Measurements from ENCODE around the gene ZWILCH.
"Not testable (repeated sequence)": the region's sequence is repeated elsewhere in the genome, so short reads cannot be mapped to it uniquely, and the experiment has no call there.

The ZWILCH gene

DNA sequence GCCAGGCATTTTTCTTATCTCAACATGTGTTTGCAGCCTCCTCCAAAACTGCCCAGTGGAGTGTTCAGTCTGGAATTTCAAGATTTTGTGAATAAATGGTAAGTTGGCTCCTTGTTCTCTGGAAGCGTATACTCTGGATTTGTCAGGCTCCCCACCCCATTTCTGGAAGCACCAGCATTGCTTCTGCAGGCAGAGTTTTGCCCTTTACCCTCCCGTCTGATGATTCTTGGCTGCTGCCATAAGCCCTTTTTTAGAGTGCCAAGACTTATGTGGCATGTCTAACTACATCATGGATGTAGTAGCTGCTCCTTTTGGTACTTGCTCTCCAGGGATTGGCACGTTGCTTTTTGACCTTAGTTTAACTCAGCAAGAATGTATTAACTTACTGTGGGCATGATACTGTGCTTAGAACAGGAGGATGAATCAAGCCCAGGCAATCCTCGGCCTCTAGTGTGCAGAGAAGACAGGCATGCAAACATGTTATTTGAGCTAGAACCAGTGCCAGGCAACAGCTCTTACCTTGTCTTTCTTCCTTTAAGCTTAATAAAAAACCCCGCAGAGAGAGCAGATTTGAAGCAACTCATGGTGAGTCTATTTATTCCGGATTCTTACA, 15.8 kb upstream of the ZWILCH start:
- DNase-seq, result no peak

DNA sequence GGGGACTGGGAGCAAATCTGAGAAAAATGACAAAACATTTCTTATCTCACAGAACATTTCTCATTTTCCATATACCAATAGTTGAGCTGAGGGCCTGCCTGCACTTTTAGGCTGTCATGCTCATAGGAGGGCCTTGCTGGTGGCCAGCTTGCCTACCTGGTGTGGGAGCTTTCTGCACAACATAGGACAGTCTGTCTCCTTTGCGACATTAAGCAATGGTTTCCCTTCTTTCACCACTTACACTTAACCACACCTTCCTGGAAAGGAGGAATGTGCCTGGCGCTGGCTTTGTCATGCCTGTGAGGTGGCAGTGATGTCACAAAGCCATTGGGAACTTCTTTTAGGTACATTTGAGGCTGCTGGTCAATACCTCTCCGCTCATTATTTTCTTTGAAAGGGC, 13.3 kb upstream of the ZWILCH start:
- DNase-seq, result no peak

DNA sequence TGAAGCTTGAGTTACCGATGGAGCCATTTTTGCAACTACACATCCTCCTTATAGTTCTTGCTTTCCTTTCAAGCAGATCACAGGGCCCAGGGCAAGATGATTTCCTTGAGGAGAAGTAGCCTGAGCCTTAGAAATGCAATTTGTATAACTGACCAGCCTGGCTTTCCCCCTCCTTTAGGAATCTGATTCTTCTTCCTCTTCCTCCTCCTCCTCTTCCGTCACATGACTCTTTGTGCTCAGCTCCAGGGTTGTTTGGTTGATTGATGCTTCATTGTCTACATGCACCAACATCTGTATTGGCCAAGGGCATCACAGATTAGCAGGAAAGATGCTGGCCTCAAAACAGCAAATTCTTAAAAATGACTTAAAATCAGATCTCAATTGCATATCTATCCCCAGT, 10.9 kb upstream of the ZWILCH start:
- no peak for DNase-seq

DNA sequence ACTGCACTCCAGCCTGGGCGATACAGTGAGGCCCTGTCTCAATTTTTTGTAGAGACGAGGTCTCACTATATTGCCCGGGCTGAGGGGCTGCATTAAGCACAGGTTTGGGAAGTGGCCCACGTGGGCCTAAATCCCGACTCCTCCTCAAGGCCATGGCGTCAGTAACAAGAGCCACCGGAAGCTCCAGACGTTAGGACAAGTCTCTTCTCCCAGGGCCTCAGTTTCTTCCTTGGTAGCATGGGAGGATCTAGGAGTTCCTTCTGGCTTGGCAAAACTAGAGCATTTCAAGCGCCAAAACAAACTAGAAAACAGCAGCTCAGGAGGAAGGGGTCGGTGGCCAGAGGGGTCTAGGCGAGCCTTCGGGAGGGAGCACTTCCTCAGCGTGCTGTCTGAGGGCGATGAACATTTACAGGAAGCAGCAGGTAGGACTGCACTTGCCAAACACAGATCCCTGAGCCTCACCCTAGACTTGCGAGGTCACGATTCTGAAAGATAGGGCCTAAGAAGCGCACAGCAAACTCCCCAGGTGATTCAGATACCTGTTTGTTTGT, 8.1 kb upstream of the ZWILCH start:
- no peak for DNase-seq

DNA sequence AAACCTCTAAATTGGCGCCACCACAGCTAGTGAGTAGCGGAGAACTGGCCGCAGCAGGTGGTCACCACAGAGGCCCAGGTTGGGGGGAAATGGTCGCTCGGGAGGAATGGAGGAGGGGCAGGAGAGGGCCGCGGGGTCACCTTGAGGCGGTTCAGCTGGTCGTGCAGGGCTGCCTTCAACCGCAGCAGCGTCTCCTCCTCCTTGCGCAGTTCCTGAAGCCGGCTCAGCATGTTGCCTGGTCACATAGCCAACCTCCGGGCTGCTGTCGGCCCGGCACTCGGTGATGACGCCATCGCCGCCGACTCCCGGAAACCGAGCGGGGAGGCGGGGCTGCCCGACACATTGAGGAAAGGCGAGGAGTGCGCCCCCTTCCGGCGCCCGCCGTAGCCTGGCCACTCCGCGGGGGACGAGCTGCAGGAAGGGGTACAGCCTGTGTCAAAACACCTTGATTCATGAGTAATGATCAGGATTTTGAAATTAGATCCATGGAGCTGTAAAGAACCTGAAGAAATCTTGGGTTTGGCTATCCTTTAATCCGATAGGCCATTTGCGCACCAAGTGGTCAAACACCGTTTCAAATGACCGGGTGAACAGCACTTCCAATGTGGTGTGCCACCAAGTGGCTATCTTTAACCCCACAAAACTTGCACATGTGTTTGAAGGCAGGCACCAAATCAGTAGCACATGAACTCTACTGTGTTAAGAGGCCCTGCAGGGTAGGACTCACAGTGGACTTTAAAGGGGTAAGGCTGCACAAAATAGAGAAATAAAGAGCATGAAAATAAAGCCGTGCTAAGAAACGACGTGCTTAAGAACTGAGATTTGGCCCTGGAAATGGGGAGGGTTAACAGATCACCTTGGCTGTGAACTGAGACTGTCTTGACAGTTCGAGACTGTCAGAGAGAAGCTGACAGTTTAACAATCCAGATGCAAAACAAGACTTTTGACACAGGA, 7.3 kb upstream of the ZWILCH start, which contains the start of gene SNAPC5:
Gene SNAPC5, minus strand, starts transcription at position 261 of the 954 bp plus-strand sequence. Its CDS starts 31 bp downstream, at position 230.
- DNase-seq, result peak; percentile 95

DNA sequence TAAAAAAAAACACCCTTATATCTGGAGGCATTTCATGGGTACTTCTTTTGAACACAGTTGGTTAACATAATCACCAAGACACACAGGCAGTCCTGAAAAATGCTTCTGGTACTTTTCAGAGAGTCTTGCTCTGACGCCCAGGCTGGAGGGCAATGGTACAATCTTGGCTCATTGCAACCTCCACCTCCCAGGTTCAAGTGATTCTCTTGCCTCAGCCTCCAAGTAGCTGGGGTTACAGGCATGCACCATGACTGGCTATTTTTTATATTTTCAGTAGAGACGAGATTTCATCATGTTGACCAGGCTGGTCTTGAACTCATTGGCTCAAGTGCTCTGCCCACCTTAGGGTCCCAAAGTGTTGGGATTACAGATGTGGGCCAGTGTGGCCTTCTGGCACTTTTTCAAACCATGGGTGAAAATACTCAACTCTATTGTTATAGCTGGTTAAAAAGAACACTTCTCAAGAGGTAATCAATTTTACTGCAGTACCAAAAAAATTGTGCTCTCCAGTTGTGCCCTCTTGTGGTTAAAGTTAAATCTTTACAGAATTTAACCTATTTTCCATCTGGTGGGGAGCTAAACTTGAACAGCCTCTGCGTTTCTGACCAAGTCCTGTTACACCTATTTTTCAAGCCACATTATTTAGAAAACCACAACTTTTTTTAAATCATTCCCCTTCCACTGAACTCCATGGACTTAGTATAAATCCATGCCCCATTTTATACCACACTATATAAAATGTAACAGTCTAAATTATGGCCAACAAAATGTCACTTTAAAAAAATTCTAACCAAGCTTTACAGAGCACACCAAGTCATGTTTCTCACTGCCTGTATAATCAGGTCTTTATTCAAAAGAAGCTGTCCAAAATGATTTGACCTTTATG, 6.4 kb upstream of the ZWILCH start:
- DNase-seq, result no peak

DNA sequence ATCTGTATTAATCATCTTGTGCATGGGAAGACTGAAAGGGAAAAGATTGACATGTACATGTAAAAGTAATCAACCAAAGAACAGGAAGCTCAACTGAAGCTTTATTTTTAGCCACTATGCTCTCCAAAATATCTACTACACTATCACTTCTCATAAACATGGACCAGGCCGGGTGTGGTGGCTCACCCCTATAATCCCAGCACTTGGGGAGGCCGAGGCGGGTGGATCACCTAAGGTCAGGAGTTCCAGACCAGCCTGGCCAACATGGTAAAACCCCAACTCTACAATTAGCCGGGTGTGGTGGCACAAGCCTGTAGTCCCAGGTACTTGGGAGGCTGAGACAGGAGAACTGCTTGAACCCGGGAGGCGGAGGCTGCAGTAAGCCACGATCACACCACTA, 4.8 kb upstream of the ZWILCH start:
- not testable (repeated sequence) for DNase-seq

DNA sequence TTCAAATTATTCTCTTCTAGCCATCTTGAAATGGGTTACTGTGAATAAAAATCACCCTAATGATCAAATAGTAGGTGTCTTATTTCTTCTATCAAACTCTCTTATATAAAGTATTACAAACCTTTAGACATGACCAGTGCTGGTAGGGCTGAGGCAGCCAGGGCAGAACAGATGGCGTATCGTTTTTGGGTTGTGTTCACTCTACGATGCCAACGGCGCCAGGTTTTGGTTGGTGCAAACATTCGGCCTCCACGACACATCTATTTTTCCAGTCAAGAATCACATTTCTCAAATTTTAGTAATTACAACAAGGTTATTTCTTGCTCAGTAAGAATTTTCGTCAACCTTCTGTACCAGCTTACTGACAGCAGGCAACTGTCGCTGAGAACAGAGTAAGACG, 2.6 kb upstream of the ZWILCH start:
- DNase-seq, result no peak

DNA sequence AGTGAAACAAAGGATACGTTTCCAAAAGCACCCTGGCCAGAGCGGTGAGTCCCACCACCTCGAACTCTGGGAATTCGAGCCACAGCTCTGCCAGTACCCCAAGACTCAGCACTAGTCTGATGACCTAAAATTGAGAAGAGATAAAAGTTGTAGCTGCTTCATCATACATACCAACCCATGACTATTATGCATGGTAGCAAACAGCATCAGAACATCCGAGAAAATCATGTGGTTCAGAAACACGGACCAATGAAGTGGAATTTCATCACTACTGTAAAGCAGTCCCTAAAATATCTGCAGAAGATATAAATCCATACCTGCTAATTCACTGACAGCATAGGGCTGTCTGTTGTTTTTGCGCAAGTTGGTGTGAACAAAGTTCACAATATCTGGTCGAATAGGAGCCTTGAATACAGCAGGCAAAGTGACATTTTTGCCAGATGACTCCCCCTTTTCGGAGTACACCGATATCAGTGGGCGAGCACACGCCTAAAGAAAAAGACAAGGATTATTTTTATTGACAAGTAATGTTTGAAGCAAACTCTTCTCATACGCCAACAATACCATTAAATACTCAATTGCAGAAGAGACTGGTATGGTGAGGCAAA, 2.0 kb upstream of the ZWILCH start:
- not testable (repeated sequence) for DNase-seq

DNA sequence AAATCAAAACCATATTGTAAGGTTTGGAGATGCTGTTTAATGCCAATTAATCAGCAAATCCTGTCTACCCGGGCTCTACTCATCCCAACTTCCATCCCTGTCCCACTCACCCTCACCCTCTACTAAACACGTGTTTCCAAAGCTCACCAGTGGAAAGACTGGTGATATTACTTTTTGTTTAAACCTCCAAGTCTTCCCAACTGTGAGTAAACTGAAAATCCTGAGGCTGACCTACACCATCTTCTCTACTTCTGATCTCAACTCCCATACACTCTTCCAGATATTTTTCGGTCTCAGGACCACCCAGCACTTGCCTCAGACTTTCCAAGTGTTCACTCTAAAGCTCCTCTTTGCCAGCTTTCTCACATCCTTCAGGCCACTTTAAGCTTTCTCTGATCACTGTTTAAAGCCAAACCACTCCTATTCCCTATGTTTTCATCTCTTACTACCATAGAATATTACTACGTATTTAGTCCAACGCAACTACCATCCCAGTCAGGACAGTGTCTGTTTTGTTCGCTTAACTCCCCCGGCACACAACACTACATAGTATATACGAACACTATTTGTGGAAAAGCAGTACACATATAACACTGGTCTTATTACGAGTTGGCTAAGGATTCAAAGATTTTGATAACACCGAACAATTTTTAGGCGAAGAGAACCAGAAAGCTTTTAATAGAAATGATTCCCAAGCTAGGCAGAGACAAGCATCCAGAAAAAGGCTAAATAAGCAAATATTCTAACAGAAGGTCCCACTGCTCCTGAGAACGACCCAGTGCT, 1.2 kb upstream of the ZWILCH start:
- DNase-seq, result no peak

DNA sequence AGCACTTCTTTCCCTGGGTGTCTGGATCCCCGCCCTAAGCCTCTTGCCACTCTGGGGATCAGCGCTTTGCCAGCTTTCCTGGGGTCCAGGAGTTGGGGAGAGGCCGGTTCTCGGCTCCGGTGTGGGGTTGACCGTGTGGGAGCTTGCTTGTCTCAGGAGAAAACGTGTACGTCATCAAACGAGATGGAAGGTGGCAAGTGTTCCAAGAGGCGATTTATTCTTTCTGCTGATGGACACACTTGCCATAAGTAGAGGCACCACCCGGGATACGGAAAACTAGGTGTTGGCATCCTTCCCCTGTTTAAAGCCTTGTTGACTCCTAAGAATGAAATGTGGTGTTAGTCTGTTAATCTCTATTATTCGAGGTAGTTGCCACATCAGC, 295 bp downstream of the ZWILCH start:
- no peak for DNase-seq

DNA sequence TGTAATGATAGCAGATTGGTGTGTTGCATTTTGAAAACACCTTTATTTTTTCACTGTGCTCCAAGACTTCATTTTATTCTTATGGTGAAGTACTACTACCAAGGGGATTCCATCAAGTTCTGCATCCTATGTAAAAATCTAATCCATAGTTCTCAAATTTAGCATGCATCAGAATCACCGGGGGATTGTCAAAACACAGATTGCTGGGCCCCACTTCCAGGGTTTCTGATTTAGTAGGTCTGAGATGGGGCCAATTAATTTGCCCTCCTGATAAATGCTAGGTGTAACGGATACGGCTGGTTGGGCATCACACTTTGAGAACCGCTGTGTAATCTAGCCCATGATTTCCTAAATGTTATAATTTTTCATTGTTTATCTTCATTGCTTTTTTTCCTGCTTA, 692 bp downstream of the ZWILCH start:
- no peak for DNase-seq

DNA sequence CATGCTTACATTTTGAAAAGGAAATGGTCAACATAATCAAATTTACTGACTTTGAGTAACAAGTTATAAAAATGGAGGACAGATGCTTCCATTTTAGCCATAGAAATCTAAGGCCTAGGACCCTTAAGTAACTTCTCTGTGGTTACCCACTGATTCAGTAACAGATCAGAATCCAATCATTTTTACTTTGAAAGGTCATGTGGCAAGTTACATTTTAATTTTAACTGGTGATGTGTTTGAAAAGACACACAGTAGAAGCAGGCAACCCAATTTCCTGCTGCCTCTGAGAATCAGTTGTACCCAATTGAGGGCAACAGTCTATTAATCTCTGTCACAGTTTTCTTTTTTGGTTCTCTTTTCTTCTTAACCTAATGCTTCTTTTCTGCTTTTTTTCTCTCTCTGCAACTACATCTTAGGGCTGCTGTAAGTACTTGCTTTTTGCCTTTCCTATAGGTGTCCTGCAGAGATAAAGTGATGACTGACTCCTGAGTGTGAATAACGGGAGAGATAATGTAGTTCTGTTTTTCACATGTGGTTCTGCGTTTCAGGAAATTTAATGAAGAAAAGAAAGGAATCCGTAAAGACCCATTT, 3.3 kb downstream of the ZWILCH start:
- no peak for DNase-seq

DNA sequence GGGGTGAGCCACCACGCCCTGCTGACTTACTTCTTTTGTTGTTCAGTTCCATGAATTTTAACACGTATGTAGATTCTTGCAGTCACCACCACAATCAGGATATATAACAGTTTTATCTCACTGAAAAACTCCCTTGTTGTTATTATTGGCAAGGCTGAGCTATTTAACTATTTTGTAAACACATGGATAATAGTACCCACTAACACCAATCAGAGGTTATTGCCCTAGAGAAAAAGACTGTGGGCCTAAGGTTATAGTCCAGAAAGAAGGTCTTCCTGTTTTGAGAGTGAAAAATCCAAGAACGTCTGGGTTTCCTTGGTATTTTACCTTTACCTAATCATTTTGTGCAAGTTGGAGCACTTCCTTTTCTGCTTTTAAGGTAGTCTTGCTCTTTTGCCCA, 9.5 kb downstream of the ZWILCH start:
- DNase-seq, result no peak

DNA sequence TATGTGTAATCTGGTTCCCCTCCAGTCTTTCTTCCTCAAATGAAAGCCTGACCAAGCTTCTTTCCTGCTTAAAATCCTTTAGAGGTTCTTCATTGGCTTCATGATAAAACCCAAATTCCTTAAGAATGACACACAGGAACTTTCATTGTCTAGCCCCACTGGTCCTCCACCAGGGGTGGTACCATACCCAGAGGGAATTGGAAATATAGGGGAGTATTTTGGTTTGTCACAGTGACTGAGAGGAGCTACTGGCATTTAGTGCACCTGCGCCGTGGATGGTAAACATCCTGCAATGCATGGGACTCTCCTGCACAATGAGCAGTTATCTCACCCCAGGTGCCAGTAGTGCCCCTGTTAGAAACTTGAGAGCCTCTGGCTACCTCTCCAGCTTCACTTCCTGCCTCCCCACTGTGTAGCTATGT, 10.8 kb downstream of the ZWILCH start:
- DNase-seq, result no peak

DNA sequence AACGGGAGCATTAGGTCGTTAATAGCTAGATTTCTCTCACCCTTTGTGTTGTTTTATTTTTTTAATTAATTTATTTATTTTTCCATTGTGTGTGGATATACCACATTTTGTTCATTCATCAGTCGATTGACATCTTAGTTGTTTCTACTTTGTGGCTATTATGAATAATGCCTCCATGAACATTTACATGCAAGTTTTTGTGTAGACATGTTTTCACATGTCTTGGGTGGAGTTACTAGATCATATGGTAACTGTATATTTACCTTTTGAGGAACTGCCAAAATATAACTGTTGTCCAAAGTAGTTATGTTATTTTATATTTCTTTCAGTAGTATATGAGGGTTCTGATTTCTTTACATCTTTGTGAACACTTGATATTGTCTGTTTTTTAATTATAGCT, 18.8 kb downstream of the ZWILCH start:
- no peak for DNase-seq

DNA sequence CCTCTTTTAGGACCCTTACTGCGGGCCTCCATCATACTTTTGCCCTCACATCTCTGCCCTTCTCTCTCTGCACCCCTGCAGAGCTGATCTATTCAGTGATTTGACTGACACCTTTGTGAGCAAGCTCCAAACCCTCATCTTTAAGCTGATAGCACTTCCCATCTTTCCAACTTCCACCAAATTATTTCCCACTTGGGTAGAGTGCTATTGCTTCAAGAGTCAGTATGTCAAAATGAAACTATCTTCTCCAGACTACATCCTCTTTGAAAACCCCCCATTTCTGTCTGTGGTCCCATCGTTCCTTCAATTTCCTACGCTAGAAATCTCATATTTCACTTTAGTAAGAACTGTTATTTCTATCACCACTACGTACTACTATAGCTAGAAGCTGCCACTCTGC, 19.7 kb downstream of the ZWILCH start:
- DNase-seq, result no peak

DNA sequence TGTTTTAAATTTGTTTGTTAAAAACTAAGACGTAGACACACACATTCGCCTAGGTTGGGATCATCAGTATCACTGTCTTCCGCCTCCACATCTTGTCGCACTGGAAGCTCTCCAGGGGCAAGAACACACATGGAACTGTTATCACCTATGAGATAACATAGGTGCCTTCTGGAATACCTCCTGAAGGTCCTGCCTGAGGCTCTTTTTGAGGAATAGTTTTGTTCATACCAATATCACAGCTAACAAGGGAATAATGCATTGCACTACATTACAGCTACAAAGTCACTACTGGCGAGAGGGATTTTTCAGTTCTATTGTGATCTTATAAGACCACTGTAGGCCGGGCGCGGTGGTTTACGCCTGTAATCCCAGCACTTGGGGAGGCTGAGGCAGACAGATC, 29.9 kb downstream of the ZWILCH start:
- DNase-seq, result no peak

DNA sequence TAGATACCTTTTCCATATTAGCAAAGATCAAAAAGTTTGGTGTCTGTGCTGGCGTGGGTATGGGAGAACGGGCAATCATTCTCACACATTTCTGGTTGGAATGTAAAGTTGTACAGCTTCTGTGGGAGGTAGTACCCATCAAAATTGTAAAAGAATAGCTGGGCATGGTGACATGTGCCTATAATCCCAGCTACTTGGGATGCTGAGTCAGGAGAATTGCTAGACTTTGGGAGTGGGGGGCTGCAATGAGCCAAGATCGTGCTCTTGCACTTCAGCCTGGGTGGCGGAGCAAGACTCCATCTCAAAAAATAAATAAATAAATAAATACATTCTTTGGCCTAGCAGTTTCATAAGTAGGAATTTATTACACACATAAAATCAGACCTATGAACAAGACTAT, 37.8 kb downstream of the ZWILCH start:
- no peak for DNase-seq

DNA sequence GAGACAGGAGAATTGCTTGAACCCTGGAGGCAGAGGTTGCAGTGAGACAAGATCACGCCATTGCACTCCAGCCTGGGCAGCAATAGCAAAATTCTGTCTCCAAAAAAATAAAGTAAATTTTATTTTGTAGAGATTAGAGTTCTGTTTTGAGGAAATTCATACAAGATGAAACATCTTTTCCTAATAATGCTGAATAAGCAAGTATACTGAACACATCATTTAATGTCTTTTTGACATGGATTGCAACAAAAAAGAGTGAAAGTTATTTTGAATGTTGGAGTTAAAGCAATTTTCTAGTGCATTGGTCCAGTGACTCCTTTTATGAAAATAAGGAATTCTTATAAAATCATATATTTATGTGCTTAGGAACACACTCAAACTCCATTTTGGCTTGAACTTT, 40.1 kb downstream of the ZWILCH start:
- no peak for DNase-seq

DNA sequence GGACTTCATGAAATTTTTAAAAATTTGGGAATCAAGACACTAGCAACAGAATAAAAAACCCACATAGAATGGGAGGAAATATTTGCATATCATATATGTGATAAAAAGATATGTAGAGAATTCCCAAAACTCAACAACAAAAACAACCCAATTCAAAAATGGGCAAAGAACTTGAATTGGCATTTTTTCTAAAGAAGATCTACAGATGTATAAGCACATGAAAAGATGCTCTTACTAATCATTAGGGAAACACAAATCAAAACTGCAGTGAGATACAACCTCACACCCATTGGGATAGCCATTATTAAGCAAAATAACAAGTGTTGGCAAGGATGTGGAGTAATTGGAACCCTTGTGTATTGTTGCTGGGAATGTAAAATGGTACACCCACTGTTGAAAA, 50.6 kb downstream of the ZWILCH start:
- no peak for DNase-seq

Data from COR-L47 (cell line).